HG03139 (cell line): ENCODE data around the gene TLE6.
"Not testable (repeated sequence)": the region's sequence is repeated elsewhere in the genome, so short reads cannot be mapped to it uniquely, and the experiment has no call there.

ENCODE experiments used
- ATAC-seq: cut with Tn5 transposase; IDR thresholded peaks from one replicate; pipeline ENCODE4 v1.9.1; 2021; ENCODE audit not compliant: unreplicated experiment

Gene TLE6

GRCh38 chr19:2977001-2977745 lies at the start of gene TLE6:
Gene TLE6, plus strand, starts transcription at chr19:2977564. Its CDS starts 670 bp downstream, at chr19:2978234.
- peak; percentile 95 for ATAC-seq

- no peak for ATAC-seq
Observed at GRCh38 chr19:2933490-2933910, 43.9 kb upstream of the TLE6 start.

GRCh38 chr19:2935863-2936262 lies 41.5 kb upstream of the TLE6 start:
- not testable (repeated sequence) for ATAC-seq

GRCh38 chr19:2942928-2943640 lies 34.3 kb upstream of the TLE6 start:
- no peak for ATAC-seq

- no peak for ATAC-seq
Observed at GRCh38 chr19:2944403-2944774, 33.0 kb upstream of the TLE6 start.

- ATAC-seq: peak; percentile 93
Observed at GRCh38 chr19:2944775-2945574, 32.4 kb upstream of the TLE6 start, which contains the start of gene ZNF77. Gene ZNF77, minus strand, starts transcription at chr19:2944971. Its CDS starts 131 bp downstream, at chr19:2944840.

GRCh38 chr19:2945575-2946184 lies 31.7 kb upstream of the TLE6 start:
- ATAC-seq: no peak

- ATAC-seq: no peak
Observed at GRCh38 chr19:2949939-2950285, 27.5 kb upstream of the TLE6 start.

GRCh38 chr19:2950286-2951124 lies 26.9 kb upstream of the TLE6 start:
- ATAC-seq: peak; percentile 92

- ATAC-seq: no peak
Observed at GRCh38 chr19:2952953-2953481, 24.3 kb upstream of the TLE6 start.

- no peak for ATAC-seq
Observed at GRCh38 chr19:2957160-2957559, 20.2 kb upstream of the TLE6 start.

- no peak for ATAC-seq
Observed at GRCh38 chr19:2960120-2960519, 17.2 kb upstream of the TLE6 start.

- no peak for ATAC-seq
Observed at GRCh38 chr19:2962018-2962670, 15.2 kb upstream of the TLE6 start.

GRCh38 chr19:2963122-2963521 lies 14.2 kb upstream of the TLE6 start:
- ATAC-seq: no peak

GRCh38 chr19:2963631-2964030 lies 13.7 kb upstream of the TLE6 start:
- ATAC-seq: not testable (repeated sequence)

GRCh38 chr19:2964874-2965273 lies 12.5 kb upstream of the TLE6 start:
- ATAC-seq: no peak

- ATAC-seq: no peak
Observed at GRCh38 chr19:2967972-2968371, 9.4 kb upstream of the TLE6 start.

- no peak for ATAC-seq
Observed at GRCh38 chr19:2969104-2969504, 8.3 kb upstream of the TLE6 start.

GRCh38 chr19:2970201-2970835 lies 7.0 kb upstream of the TLE6 start:
- ATAC-seq: no peak
